ENCODE measurements around the gene CST3. TPM values are rescaled to one million over a fixed set of nuclear protein-coding genes. Genes with fewer than 3 reads are reported as not detected.

CST3 gene
- total and polyA plus RNA-seq, 7 donors: 344 to 1,250 (median 693) TPM

- Histone ChIP-seq H3K27me3 (no peaks in the 10 kb centered on the region), H3K9me3 (no peaks in the 10 kb centered on the region), H3K27ac (no peak overlapping the region), H3K4me1 (peaks cover 0 to 29% (median 13%) of the 10 kb centered on the region in 4 donors), H3K4me3 (no peak overlapping the region), H3K36me3 (no peaks in the 10 kb centered on the region)
- no peak for DNase-seq
- intact Hi-C loops (cut with DNase I): no loop called here
- 82 to 86% methylated on average over 18 of the region's 18 CpGs for WGBS, 2 donors
- TF ChIP-seq, protein P1, sequence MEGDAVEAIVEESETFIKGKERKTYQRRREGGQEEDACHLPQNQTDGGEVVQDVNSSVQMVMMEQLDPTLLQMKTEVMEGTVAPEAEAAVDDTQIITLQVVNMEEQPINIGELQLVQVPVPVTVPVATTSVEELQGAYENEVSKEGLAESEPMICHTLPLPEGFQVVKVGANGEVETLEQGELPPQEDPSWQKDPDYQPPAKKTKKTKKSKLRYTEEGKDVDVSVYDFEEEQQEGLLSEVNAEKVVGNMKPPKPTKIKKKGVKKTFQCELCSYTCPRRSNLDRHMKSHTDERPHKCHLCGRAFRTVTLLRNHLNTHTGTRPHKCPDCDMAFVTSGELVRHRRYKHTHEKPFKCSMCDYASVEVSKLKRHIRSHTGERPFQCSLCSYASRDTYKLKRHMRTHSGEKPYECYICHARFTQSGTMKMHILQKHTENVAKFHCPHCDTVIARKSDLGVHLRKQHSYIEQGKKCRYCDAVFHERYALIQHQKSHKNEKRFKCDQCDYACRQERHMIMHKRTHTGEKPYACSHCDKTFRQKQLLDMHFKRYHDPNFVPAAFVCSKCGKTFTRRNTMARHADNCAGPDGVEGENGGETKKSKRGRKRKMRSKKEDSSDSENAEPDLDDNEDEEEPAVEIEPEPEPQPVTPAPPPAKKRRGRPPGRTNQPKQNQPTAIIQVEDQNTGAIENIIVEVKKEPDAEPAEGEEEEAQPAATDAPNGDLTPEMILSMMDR (IDR thresholded peaks at IDR 0.05): no peak
- TF ChIP-seq POLR2A (IDR thresholded peaks at IDR 0.05) (no peak), EP300 (IDR thresholded peaks at IDR 0.05) (no peak), POLR2AphosphoS5 (IDR thresholded peaks at IDR 0.05) (no peak)
Measured at GRCh38 chr20:23608251-23608846, 29.4 kb downstream of the CST3 start.

- intact Hi-C loops (cut with DNase I): loop anchor here (2.0 kb wide), 2 partner anchors 165 to 257 kb away; partner anchors contain the start of gene NXT1
Measured at GRCh38 chr20:23607497-23608245, 30.1 kb downstream of the CST3 start.

GRCh38 chr20:23606652-23607049 is 31.1 kb downstream of the CST3 start:
- peak; percentile 89 for DNase-seq
- no peak overlapping the region for H3K4me3 ChIP-seq
- TF ChIP-seq POLR2AphosphoS5 (IDR thresholded peaks at IDR 0.05) (peak in 1 of 4 donors; percentile 21), POLR2A (IDR thresholded peaks at IDR 0.05) (no peak), EP300 (IDR thresholded peaks at IDR 0.05) (no peak)
- TF ChIP-seq, protein P1 (IDR thresholded peaks at IDR 0.05): peak; percentile 65 to 95 (median 84)
- WGBS, 2 donors: 10% methylated on average over 9 of the region's 9 CpGs
- H3K9me3 ChIP-seq: no peaks in the 10 kb centered on the region
- peak overlapping the region in 1 of 4 donors; percentile 11 for H3K27ac ChIP-seq
- intact Hi-C loops (cut with DNase I): loop anchor here (2.0 kb wide), 2 partner anchors 164 to 256 kb away; partner anchors contain the start of gene NXT1
- H3K4me1 ChIP-seq: peaks cover 0 to 14% (median 3%) of the 10 kb centered on the region in 4 donors
- no peaks in the 10 kb centered on the region for H3K36me3 ChIP-seq
- no peaks in the 10 kb centered on the region for H3K27me3 ChIP-seq

More at GRCh38 chr20:23607497-23608245, 30.1 kb downstream of the CST3 start:
- 88 to 93% methylated on average over 14 of the region's 14 CpGs for WGBS, 2 donors
- H3K9me3 ChIP-seq: no peaks in the 10 kb centered on the region
- TF ChIP-seq EP300 (IDR thresholded peaks at IDR 0.05) (no peak), POLR2A (IDR thresholded peaks at IDR 0.05) (no peak), POLR2AphosphoS5 (IDR thresholded peaks at IDR 0.05) (no peak)
- TF ChIP-seq, protein P1 (IDR thresholded peaks at IDR 0.05): no peak
- H3K36me3 ChIP-seq: no peaks in the 10 kb centered on the region
- no peak for DNase-seq
- no peak overlapping the region for H3K27ac ChIP-seq
- H3K4me3 ChIP-seq: no peak overlapping the region
- peaks cover 0 to 22% (median 6%) of the 10 kb centered on the region in 4 donors for H3K4me1 ChIP-seq
- no peaks in the 10 kb centered on the region for H3K27me3 ChIP-seq

DNA sequence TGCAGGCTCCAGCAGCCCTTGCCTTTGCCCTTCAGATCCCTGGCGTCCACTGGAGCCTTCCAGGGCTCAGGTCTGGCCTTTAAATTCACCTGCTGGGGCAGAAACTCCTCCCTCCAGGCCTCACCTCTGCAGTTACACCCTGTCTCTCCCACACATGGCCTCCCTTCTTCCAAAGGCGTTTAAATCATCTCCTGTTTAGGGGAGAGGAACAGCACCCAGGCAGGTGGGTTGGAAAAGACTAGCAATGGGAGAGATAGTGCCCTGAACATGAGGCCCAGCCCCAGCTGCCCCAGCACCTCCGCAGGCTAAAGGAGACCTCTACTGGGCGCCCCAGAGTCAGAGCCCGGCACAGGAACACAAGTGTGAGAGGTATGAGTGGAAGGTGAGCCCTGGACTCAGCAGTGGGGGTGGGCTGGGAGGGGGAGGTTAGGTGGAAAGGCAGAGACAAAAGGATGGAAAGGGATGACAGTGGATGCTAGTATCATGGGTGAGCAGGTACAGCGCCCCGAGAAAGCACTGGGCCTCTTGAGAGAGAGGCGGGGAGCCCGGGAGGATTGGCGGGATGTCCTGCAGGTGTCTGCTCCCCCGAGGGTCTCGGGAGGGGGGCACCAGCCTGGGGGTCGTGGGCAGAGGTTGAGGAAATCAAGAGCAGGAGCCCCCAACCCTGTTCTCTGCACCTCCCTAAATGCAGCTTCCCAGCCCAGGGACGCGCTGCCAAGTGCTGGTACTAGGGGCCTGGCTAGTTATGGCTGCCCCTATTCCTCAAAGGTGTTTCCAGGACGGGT is 31.7 kb downstream of the CST3 start, which contains the start of gene CST9:
TSS of gene CST9 (minus strand) at position 51 of the 785 bp plus-strand sequence. CDS start 53 bp downstream, outside the sequence.
- H3K27me3 ChIP-seq: no peaks in the 10 kb centered on the region
- no peak for DNase-seq
- intact Hi-C loops (cut with DNase I): loop anchor here (2.0 kb wide), 2 partner anchors 163 to 255 kb away; partner anchors contain the start of gene NXT1
- no peaks in the 10 kb centered on the region for H3K9me3 ChIP-seq
- no peaks in the 10 kb centered on the region for H3K36me3 ChIP-seq
- TF ChIP-seq POLR2AphosphoS5 (IDR thresholded peaks at IDR 0.05): no peak
- TF ChIP-seq, protein P1 (IDR thresholded peaks at IDR 0.05): no peak
- no peak for TF ChIP-seq POLR2A (IDR thresholded peaks at IDR 0.05)
- no peak for TF ChIP-seq EP300 (IDR thresholded peaks at IDR 0.05)
- no peak within 1 kb of the TSS for H3K4me3 ChIP-seq
- 55 to 65% methylated on average over 16 of the region's 16 CpGs for WGBS, 2 donors
- peaks cover 0 to 8% (median 3%) of the 10 kb centered on the region in 4 donors for H3K4me1 ChIP-seq
- peak within 1 kb of the TSS in 1 of 4 donors; percentile 11 for H3K27ac ChIP-seq
